Measurements from ENCODE around the gene DOCK6.
A peak's percentile ranks its signal among the peaks of the same experiment; 100 is the strongest.

Gene DOCK6

DNA sequence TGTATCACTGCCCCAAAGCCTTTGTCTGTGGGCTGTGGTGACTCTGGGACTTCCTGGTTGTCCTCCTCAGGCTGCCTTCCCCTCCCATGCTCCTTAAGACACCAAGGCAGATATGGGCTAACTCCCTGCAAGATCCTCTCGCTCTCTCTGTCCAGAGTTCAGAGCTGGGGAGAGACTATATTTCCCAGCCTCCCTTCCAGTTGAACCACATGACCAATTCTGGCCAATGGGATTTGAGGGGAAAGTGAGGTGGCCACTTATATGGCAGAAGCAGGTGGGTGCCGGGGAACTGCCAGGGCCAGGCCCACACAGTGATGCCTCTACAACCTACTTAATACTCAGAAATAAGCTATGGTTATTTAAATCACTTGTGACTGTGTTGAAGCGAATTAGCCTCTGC lies 39.1 kb downstream of the DOCK6 start:
- no peak for DNase-seq (ENCODE audit: low spot score)

DNA sequence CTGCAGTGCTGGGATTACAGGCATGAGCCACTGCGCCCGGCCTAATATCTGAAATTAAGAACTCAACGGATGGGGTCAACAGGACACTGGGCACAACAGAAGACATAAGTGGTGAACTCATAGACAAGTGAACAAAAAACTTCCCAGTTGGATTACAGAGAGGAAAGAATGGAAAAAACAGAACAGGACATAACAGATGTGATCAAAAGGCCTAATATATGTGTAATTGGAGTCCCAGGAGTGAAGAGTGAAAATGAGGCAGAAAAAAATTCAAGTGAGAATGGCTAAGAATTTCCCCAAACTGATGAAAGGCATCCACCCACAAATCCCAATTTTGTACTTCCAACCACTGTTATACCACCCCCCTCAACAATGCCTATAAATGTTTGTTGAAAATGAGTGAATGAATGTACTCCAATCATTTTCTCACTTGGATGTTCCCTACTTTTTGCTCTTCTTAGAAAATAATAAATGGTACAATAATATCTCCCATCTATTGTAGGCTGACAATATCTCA lies 41.2 kb downstream of the DOCK6 start:
- DNase-seq (ENCODE audit: low spot score) = no peak

DNA sequence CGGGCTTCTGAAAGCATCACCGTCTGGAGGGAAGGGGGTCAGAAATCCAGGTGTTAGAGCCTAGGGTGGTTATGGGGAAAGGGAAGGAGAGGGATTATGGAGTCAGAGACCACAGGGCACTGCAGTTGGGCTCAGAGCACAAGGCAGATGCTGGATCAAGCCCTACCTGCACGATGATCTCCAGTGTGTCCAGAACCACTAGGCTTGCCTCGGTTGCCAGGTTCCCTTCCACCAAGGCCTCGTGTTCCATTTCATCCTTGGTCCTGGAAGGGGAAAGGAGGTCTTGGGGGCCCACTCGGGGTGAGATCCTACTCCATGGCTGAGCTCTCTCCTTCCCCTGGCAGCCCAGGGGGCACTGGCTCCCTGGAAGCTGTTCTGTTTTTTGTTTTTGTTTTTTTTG lies 47.9 kb downstream of the DOCK6 start:
- DNase-seq (ENCODE audit: low spot score) = no peak

DNA sequence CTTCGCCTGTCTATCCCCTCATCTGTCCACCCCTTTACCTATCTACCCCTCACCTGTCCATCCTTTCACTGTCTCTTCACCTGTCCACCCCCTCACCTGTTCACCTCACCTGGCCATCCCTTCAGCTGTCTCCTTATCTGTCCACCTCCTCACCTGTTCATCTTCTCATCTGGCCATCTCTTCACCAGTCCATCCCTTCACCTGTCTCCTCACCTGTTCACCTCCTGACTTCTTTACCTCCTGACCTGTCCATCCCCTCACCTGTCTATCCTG lies 51.7 kb downstream of the DOCK6 start:
- DNase-seq (ENCODE audit: low spot score) = no peak

DNA sequence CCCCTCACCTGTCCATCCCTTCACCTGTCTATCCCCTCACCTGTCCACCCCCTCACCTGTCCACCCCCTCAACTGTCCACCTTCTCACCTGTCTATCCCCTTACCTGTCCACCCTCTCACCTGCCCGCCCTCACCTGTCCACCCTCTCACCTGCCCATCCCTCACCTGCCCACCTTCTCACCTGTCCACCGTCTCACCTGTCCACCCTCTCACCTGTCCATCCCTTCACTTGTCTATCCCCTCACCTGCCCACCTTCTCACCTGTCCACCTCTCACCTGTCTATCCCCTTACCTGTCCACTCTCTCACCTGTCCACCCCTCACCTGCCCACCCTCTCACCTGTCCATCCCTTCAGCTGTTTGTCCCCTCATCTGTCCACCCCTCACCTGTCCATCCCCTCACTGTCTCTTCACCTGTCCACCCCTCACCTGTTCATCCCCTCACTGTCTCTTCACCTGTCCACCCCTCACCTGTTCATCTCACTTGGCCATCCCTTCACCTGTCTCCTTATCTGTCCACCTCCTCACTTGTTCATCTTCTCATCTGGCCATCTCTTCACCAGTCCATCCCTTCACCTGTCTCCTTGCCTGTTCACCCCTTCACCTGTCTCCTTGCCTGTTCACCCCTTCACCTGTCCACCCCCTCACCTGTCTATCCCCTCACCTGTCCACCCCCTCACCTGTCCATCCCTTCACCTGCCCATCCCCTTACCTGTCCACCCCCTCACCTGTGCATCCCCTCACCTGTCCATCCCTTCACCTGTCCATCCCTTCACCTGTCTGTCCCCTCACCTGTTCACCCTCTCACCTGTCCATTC lies 52.3 kb downstream of the DOCK6 start:
- DNase-seq (ENCODE audit: low spot score) = no peak

DNA sequence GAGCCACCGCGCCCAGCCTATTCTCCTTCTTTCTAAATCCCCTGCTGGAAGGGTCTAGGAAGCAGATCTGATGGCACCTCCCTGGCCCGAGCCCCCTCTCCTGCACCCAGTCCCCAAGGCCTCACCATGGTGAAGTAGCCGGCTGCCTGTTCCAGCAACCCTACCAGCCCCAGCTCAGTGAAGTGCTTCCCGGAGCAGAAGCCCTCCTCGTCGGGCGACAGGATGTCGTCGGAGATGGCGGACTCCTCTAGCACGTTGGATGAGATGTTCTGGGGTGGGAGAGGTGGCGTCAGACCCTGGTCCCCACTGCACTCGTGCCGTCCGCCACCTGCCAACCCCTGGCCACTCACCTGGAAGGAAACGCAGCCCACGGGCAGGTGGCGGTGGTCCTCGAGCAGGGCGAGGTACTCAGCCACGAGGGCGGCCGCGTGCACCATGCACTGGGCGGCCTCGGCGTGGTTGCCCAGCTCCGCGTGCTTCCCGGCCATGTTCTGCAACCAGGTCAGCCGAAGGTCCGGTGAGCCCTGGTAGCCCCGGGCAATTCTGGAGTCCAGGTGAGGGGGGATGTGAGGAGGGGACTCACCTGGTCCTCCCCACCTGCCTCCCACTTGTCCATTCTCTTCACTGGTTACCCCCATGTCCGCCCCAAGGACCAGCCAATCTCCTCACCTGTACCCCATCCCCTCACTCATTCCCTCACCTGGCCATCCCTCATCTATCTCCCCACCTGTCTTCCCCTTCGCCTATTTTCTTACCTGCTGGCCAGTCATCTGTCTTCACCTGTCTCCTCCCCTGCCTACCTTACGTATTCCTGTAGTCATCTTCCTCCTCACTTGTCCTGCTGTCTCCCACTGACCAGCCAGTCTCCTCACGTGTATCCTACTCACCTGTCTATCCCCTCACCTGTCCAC lies 53.5 kb downstream of the DOCK6 start:
- no peak for DNase-seq (ENCODE audit: low spot score)

DNA sequence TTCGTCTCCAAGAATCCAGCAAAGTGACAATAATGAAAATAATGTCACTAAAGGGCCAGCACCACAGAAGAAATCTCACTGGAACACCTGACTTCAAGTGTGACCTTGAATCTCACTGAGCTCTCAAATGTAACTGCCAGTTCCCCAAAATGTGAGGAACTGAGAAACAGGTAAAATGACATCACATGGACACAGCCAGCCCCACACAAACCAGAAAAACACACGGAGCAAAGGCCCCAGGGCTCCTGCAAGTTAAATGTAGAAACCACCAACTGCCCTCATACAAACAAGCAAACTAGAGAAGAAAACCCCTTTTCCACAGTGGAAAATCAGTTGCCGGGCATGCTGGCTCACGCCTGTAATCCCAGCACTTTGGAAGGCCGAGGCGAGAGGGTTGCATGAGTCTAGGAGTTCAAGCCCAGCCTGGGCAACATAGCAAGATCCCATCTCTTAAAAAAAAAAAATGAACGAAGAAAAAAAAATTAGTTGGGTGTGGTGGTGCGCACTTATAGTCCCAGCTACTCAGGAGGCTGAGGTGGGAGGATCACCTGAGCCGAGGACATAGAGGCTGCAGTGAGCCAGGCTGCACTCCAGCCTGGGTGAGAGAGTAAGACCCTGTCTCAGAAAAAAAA lies 56.3 kb downstream of the DOCK6 start:
- no peak for DNase-seq (ENCODE audit: low spot score)

DNA sequence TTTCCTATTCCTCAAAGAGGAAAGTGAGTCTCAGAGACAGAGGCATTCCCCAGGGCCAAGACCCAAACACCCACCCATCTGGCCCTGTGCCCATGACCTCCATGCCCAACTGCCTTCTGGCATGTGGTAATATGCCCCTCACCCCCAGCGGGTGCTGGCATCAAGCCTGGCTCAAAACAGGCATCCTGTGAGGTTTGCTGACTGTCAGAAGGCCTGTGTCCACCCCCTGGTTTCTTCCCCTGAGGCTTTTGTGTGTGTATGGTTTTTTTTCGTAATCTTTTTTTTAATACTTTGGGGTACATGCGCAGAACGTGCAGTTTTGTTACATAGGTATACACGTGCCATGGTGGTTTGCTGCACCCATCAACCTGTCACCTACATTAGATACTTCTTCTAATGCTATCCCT lies 57.4 kb downstream of the DOCK6 start:
- DNase-seq (ENCODE audit: low spot score) = no peak

DNA sequence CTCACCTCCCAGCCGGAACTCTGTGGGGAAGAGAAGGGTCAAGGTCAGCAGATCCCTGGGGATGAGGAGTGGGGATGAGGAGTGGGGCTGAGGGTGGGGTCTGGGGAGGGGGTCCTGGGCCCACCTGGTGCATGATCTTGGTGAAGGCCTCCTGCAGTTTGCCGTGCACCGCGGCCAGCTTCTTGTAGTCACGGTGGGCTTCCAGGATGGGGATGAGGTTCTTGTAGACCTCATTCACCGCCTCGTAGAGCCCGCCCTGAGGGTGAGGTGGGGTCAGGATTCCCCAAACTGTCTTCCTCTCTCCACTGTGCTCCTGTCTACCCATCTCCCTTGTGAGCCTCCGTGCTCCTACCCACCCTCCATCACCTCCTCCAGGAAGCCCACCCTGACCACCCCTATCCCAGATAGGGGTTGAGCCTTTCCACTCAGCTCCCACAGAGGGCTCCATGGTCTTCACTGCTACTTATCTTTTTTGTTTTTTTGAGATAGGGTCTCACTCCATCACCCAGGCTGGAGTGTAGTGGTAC lies 58.2 kb downstream of the DOCK6 start:
- DNase-seq (ENCODE audit: low spot score) = no peak

DNA sequence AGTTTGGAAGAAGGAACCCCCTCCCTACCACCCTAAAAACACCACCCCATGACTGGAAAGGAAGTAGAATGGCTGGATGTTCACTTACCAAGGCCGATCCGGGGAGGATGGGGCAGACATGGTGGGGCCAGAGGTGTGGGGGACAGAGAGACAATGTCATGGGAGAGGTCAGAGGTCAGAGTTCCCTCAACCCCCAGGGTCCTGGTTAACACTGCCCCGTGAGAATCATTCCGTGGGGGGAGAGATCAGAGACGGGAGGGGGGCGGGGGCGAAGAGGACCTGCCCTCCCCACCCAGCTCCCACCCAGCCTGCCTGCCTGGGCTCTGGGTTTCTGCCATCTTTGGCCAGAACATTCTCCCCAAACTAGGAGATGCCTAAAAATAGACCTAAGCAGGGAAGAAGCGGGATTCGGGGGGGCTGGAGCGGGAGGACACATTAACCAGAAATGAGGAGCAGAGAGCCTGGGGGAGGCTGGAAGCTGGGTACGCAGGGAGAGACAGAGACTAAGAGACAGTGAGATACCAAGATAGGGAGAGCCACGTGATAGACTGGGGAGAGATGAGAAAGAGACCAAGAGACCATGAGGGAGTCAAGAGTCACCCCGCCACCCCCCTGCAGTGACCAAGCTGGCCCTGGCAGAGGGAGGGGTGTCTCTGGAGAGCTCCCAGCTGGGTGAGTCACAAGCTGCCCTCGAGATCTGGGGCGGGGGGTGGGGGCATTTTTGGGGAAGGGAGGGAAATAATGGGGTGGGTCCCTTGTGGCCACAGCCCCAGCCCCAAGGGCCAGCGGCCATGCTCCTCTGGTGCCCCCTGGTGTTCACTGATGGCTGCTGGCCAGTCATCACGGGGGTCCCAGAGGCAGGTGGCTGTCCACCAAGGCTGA lies 58.9 kb downstream of the DOCK6 start:
- peak; percentile 26 for DNase-seq (ENCODE audit: low spot score)

DNA sequence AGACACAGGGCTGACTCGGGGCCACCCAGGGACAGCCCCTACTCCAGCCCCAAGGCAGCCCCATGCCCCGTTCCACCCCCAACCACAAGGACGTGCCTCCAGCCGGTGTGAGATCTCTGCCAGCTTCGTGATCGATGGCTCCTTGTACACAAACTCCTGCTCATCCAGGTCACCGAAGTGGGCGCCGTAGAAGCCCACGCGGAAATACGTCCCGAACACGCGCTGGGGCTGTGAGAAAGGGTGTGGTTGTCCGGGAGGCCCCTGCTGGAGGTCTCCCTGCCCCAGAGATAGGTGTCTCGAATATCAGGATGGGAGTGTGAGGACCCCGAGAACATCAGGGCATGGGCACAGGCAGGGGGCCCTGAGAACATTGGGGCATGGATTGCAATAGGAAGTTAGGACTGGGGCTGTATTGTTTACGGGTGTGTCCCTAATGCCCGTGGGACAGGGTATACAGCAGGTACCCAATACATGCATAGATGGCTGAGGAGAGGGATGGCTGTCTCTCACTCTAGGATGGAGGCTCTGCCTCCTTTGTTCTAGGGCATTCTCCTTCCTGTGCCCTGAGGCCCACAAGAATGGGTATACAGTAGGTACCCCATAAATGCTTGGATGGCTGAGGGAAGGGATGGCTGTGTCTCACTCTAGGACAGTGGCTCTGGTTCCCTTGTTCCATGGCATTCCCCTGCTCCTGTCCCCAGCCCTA lies 59.7 kb downstream of the DOCK6 start:
- DNase-seq (ENCODE audit: low spot score) = no peak

DNA sequence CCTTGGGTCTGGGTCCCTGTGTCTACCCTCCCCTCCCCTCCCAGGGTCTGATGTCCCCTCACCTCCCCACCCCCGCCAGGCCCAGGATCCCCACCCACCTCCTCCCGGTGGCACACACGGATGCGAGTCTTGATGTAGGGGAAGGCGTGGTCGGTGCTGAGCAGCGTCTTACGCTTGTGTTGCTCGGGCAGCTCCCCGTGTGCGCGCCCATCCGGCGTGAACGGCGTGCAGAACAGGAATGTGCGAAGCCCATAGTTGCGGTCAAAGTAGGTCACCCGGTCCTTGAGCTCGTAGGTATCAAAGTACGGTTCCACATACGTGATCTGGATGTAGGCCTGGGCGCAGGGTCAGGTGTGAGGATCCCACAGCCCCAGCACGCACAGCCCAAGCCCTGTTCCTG lies 60.5 kb downstream of the DOCK6 start:
- no peak for DNase-seq (ENCODE audit: low spot score)

DNA sequence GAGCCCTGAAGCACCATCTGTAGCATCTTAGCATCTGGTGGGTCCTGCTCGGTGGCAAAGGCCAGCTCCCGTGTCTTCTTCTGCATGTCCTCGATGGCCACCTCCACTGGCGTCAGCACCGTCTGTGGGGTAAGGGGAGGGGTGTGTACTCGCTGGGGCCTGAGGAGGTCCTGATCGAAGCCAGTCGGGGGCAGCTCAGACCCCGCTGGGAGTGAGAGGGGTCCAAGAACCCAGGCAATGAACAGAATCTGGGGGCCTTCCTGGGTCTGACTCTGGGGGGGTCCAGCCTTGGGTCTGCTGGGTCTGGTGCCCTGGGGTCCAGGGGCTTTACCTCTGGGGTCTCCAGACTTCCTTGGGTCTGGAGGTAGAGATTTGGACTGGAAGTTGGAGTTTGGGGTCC lies 61.4 kb downstream of the DOCK6 start:
- no peak for DNase-seq (ENCODE audit: low spot score)

DNA sequence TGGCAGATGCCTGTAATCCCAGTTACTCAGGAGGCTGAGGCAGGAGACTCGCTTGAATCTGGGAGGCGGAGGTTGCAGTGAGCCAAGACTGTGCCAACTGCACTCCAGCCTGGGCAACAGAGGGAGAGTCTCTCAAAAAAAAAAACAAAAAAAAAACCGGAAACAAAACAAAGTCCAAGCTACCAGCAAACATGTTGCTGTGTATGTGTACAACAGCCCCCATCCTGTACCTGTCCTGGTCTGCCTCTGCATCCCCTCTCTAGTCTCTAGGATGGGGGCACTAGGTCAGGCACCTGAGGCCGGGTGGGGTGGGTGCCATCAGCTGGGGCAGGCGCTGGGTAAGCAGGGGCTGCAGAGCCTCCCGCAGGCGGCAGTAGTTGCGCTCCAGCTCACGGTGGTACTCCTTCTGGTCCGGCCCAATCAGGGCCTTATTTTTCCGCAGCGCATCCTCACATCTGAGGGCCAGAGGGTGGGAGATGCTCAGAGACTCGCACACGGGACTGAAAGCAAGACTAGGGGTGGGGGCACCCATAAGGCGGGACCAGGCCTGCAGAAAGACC lies 62.2 kb downstream of the DOCK6 start:
- DNase-seq (ENCODE audit: low spot score) = no peak

DNA sequence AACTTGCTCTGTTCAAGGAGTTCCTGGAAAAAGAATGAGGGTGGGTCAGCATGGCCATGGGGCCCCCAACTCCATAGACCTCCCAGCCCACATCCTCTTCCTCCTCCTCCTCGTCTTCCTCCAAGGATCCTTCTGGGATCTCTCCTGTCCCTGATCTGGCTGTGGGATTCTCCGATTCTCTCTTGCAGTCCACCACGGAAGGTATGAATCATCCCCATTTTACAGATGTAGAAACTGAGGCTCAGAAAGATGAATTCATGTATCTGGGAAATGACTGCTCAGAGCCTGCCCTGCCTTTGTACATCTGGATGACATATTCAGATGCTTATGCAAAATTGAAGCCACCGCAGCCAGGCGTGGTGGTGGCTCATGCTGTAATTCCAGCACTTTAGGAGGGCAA lies 62.8 kb downstream of the DOCK6 start:
- no peak for DNase-seq (ENCODE audit: low spot score)

DNA sequence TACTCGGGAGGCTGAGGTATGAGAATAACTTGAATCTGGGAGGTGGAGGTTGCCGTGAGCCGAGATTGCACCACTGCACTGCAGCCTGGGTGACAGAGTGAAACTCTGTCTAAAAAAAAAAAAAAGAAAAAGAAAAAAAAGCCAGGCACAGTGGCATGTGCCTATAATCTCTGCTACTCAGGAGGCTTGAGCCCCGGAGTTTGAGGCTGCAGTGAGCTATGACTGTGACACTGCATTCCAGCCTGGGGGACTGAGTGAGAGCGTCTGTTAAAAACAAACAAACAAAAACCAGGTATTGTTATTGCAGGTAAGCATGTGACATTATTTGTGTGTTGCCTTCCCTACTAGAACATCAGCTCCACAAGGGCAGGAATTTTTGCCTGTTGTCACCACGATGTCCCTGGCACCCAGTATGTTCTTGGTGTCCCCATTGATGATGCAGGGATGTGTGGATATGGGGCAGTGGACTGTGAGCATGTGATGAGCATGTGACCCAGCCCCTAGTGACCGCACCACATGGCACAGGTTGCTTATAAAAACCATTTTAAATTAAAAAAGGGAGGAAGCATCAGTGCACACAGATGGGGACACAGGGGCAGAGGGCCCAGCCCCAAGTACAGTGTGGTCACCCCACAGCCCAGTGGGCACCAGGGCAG lies 63.4 kb downstream of the DOCK6 start:
- no peak for DNase-seq (ENCODE audit: low spot score)

DNA sequence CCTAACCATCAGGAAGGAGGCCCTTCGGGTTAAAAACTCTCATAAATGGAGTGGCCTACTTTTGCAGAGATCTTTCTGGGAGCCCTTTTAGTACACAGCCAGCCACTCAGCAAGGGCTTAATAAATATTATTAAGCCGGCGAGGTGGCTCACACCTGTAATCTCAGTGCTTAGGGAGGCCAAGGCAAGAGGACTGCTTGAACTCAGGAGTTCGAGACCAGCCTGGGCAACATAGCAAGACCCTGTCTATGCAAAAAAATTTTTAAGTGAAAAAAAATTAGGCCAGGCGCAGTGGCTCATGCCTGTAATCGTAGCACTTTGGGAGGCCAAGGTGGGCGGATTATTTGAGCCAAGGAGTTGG lies 64.2 kb downstream of the DOCK6 start:
- no peak for DNase-seq (ENCODE audit: low spot score)

DNA sequence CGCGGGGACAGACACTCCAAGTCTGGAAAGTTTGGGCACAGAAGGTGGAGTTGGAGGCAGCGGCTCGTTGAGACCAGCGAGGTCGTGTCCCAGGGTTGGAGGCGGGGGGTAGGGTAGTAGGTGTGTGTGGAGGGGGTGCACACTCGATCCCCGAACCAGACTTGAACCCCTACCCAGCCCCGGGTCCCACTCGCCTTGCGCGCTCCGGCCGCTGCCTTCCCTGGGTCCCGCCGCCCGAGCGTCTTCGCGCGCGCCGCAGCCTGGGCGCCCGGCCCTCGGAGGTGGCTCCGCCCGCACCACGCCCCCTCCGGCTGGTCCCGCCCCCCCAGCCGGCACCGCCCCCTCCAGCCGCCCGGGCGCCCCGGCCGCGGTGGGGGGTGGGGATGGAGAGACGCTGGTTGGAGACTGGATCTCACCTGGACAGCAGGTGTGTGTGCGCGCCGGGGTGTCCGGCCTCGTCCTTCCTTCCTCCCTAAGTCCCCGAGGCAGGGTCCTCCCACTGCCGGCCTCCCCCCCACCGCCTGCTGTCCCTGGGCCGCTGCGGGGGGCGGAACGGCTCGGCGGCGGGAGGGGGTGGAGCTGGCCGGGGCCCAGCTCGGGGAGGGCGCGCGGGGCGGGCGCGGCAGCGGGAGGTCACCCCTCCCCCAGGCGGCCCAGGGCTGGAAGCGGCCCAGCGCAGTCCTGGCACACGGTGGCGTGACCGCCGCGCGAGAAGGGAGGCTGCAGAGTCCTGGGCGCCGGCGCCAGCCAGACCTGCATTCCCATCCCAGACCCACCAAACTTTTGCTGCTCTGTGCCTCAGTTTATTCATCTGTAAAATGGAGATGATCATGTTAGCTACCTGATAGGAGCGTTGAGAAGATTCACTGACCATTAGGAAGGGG lies 64.8 kb downstream of the DOCK6 start, which contains the start of gene KANK2:
KANK2 (minus strand) TSS at position 255 of the 884 bp plus-strand sequence. CDS start 3,034 bp downstream, outside the sequence.
- DNase-seq (ENCODE audit: low spot score) = peak; percentile 40
